ENCODE data around the gene LALBA. TPM values are rescaled to one million over a fixed set of nuclear protein-coding genes. Genes with fewer than 3 reads are reported as not detected.

Gene LALBA
- total RNA-seq, 1 donor from 2014 or later = not detected

GRCh38 chr12:48545833-48546469 is 23.9 kb downstream of the LALBA start:
- DNase-seq = no peak
- peaks cover 3% of the 10 kb centered on the region for H3K27me3 Mint-ChIP-seq
- ATAC-seq (ENCODE audit: low read depth) = no peak
- H3K9me3 Mint-ChIP-seq = peaks cover 9% of the 10 kb centered on the region
- ChIA-PET POLR2A (no interaction called here), CTCF (no interaction called here)
- no peaks in the 10 kb centered on the region for H3K36me3 Mint-ChIP-seq (ENCODE audit: low read depth)
- H3K27ac Mint-ChIP-seq = no peak overlapping the region
- intact Hi-C loops (cut with micrococcal nuclease) = no loop called here
- H3K4me3 Mint-ChIP-seq = no peak overlapping the region
- no peaks in the 10 kb centered on the region for H3K4me1 Mint-ChIP-seq
- no peak for TF ChIP-seq CTCF (IDR thresholded peaks at IDR 0.05)

DNA sequence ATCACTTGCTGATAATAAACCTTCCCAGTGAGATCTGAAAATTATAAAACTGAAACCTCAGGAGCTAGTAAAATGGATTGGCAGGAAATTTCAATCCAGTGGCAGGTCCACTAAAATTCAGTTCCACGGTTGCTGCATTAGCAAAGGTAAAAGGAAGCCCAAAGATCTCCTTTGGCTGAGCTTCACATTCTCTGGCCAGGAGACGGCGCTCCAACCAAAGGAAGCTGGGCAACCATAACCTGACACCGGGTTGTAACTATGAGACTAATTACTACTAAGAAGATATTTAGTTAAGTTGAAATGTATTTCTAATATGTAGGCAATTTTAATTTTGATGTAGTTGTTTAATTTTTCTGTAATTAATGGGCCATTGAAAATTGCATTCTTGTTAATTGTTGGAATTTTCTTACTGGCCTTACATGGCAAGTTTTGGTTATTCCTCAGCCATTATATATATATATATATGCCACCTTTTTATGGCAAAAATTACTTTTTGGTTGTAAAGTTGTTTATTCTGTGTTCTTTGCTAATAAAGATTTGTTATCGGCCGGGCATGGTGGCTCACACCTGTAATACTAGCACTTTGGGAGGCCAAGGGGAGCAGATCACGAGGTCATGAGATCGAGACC is 27.4 kb downstream of the LALBA start:
- DNase-seq = no peak
- ChIA-PET POLR2A (no interaction called here), CTCF (interaction anchor here (1.7 kb wide), 1 partner anchor 76 kb away, joined by 4 read pairs; no protein-coding TSS in a partner anchor)
- no peak for TF ChIP-seq CTCF (IDR thresholded peaks at IDR 0.05)
- H3K9me3 Mint-ChIP-seq = no peaks in the 10 kb centered on the region
- H3K4me1 Mint-ChIP-seq = no peaks in the 10 kb centered on the region
- ATAC-seq (ENCODE audit: low read depth) = no peak
- intact Hi-C loops (cut with micrococcal nuclease) = loop anchor here (1.0 to 2.0 kb wide), 2 partner anchors 76 to 252 kb away; no protein-coding TSS in a partner anchor
- no peak overlapping the region for H3K4me3 Mint-ChIP-seq
- no peak overlapping the region for H3K27ac Mint-ChIP-seq
- H3K27me3 Mint-ChIP-seq = peaks cover 3% of the 10 kb centered on the region
- H3K36me3 Mint-ChIP-seq (ENCODE audit: low read depth) = no peaks in the 10 kb centered on the region

GRCh38 chr12:48536602-48537001 is 33.2 kb downstream of the LALBA start:
- ATAC-seq (ENCODE audit: low read depth) (no peak), DNase-seq (no peak)
- no peak overlapping the region for H3K27ac Mint-ChIP-seq
- no peaks in the 10 kb centered on the region for H3K36me3 Mint-ChIP-seq (ENCODE audit: low read depth)
- CTCF ChIA-PET = no interaction called here
- POLR2A ChIA-PET = no interaction called here
- no peak overlapping the region for H3K4me3 Mint-ChIP-seq
- peaks cover 2% of the 10 kb centered on the region for H3K27me3 Mint-ChIP-seq
- intact Hi-C loops (cut with micrococcal nuclease) = no loop called here
- H3K4me1 Mint-ChIP-seq = no peaks in the 10 kb centered on the region
- no peak for TF ChIP-seq CTCF (IDR thresholded peaks at IDR 0.05)
- H3K9me3 Mint-ChIP-seq = peaks cover 5% of the 10 kb centered on the region

DNA sequence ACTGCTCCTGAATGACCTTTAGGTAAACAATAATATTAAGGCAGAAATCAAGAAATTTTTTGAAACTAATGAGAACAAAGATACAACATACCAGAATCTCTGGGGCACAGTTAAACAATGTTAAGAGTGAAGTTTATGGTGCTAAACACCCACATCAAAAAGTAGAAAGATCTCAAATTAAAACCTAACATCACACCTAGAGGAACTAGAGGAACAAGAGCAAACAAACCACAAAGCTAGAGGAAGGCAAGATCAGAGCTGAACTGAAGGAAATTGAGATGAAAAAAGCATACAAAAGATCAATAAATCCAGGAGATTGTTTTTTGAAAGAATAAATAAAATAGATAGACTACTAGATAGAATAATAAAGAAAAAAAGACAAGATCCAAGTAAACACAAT is 37.2 kb downstream of the LALBA start:
- TF ChIP-seq CTCF (IDR thresholded peaks at IDR 0.05) = no peak
- ATAC-seq (ENCODE audit: low read depth) = no peak
- Mint-ChIP-seq H3K36me3 (ENCODE audit: low read depth) (no peaks in the 10 kb centered on the region), H3K27me3 (peaks cover 5% of the 10 kb centered on the region), H3K4me3 (no peak overlapping the region), H3K4me1 (no peaks in the 10 kb centered on the region), H3K27ac (no peak overlapping the region), H3K9me3 (peaks cover 5% of the 10 kb centered on the region)
- intact Hi-C loops (cut with micrococcal nuclease) = no loop called here
- ChIA-PET POLR2A (interaction anchor here (0.6 kb wide), 1 partner anchor 1756 kb away, joined by 3 read pairs; no protein-coding TSS in a partner anchor), CTCF (no interaction called here)
- no peak for DNase-seq

- no peak for TF ChIP-seq CTCF (IDR thresholded peaks at IDR 0.05)
- H3K4me3 Mint-ChIP-seq = no peak overlapping the region
- no peak for ATAC-seq (ENCODE audit: low read depth)
- H3K27ac Mint-ChIP-seq = no peak overlapping the region
- ChIA-PET POLR2A (no interaction called here), CTCF (no interaction called here)
- intact Hi-C loops (cut with micrococcal nuclease) = no loop called here
- no peaks in the 10 kb centered on the region for H3K9me3 Mint-ChIP-seq
- H3K27me3 Mint-ChIP-seq = peaks cover 12% of the 10 kb centered on the region
- no peaks in the 10 kb centered on the region for H3K36me3 Mint-ChIP-seq (ENCODE audit: low read depth)
- DNase-seq = no peak
- no peaks in the 10 kb centered on the region for H3K4me1 Mint-ChIP-seq
Measured at GRCh38 chr12:48527891-48528670, 41.8 kb downstream of the LALBA start.

Data from activated B cell treated with CpG ODN at 0.5 μM for 24 hours (primary cell).